Measurements from ENCODE around the gene ISOC2. TPM values are rescaled to one million over a fixed set of nuclear protein-coding genes. Genes with fewer than 3 reads are reported as not detected.
A peak's percentile ranks its signal among the peaks of the same experiment; 100 is the strongest.

ISOC2 gene
- total RNA-seq, 1 experiment from 2014 or later = 72.2 TPM

DNA sequence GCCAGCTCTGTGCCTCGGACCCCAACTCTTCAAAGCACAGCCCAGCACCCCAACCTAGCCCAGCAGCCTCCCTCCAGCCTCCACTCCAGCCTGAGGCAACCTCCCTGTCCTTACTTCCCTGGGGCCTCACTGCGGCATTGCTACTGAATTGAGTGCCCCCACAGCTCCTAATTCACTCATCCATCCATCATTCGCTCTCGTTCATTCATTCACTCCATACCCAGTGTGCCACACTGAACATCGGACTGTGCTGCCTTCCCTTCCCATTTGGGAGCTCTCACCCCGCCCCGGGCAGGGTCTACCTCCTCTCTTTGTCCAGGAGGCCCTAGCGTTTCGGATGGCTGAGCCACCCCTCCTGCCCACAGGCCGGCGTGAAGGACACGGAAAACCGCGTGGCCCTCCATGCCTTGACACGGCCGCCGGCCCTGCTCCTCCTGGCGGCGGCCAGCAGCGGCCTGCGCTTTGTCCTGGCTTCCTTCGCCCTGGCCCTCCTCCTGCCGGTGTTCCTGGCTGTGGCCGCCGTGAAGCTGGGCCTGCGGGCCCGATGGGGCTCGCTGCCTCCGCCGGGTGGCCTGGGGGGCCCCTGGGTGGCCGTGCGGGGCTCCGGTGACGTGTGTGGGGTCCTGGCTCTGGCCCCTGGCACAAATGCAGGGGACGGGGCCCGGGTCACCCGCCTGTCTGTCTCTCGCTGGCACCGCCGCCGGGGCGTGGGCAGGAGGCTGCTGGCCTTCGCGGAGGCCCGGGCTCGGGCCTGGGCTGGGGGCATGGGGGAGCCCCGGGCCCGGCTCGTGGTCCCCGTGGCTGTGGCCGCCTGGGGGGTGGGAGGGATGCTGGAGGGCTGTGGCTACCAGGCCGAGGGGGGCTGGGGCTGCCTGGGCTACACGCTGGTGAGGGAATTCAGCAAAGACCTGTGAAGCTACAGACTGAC is 24.9 kb upstream of the ISOC2 start:
- H4K5ac ChIP-seq (ENCODE audit: insufficient read length, low read depth, low read length) = no peak overlapping the region
- Mint-ChIP-seq H3K27ac (peak overlapping the region in 2 of 3 experiments; percentile 8 to 64; a peak in 4 of 7 replicates), H3K27me3 (ENCODE audit: low read depth) (peaks cover 3% of the 10 kb centered on the region; the same call in 1 of the 2 replicates), H3K4me3 (peak overlapping the region; percentile 86 to 93), H3K9me3 (no peaks in the 10 kb centered on the region), H3K36me3 (ENCODE audit: insufficient read depth in 1 of 3, low read depth in 3 of 3) (peaks cover 0 to 8% (median 2%) of the 10 kb centered on the region in 3 experiments; a peak in 5 of 7 replicates), H3K4me1 (peaks cover 14 to 35% of the 10 kb centered on the region in 2 experiments)
- no peak overlapping the region for H4K8ac ChIP-seq (replicated peaks; ENCODE audit: insufficient read length, low read depth, low read length)
- no peaks in the 10 kb centered on the region for H3K79me2 ChIP-seq (ENCODE audit: insufficient read depth, low read length)
- H3K27ac ChIP-seq (ENCODE audit: insufficient read length, low read depth, low read length) = no peak overlapping the region
- no peak overlapping the region for H2BK15ac ChIP-seq (ENCODE audit: low read depth, low read length)
- no peaks in the 10 kb centered on the region for H3K9me3 ChIP-seq (ENCODE audit: control insufficient read depth, low read depth, low read length)
- H2AK5ac ChIP-seq (ENCODE audit: insufficient read length, low read length) = no peak overlapping the region
- H3K18ac ChIP-seq (ENCODE audit: insufficient read length, low read depth, low read length) = no peak overlapping the region
- H3K27me3 ChIP-seq (ENCODE audit: insufficient read depth, low read length) = no peaks in the 10 kb centered on the region
- H4K20me1 ChIP-seq (ENCODE audit: control insufficient read depth, insufficient read depth, insufficient read length) = no peaks in the 10 kb centered on the region
- H3K14ac ChIP-seq (ENCODE audit: insufficient read depth, low read length) = no peak overlapping the region
- WGBS (ENCODE audit: extremely low coverage, insufficient read length, low lambda C conversion rate) = no CpG with 5 or more reads among the region's 53 CpGs
- H2BK12ac ChIP-seq (ENCODE audit: insufficient read length, low read depth, low read length) = no peak overlapping the region
- H3K56ac ChIP-seq (ENCODE audit: insufficient read length, low read depth, low read length) = no peak overlapping the region
- no peak overlapping the region for H2BK20ac ChIP-seq (ENCODE audit: low read depth, low read length, poor library complexity, severe bottlenecking)
- TF ChIP-seq, protein P1, sequence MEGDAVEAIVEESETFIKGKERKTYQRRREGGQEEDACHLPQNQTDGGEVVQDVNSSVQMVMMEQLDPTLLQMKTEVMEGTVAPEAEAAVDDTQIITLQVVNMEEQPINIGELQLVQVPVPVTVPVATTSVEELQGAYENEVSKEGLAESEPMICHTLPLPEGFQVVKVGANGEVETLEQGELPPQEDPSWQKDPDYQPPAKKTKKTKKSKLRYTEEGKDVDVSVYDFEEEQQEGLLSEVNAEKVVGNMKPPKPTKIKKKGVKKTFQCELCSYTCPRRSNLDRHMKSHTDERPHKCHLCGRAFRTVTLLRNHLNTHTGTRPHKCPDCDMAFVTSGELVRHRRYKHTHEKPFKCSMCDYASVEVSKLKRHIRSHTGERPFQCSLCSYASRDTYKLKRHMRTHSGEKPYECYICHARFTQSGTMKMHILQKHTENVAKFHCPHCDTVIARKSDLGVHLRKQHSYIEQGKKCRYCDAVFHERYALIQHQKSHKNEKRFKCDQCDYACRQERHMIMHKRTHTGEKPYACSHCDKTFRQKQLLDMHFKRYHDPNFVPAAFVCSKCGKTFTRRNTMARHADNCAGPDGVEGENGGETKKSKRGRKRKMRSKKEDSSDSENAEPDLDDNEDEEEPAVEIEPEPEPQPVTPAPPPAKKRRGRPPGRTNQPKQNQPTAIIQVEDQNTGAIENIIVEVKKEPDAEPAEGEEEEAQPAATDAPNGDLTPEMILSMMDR (conservative IDR thresholded peaks at IDR 0.05) = no peak
- H3K79me1 ChIP-seq (ENCODE audit: insufficient read depth, low read depth, low read length, poor library complexity, severe bottlenecking) = no peaks in the 10 kb centered on the region
- no peak overlapping the region for H3K9ac ChIP-seq (ENCODE audit: extremely low read depth, insufficient read length, low read length)
- H3K4ac ChIP-seq (ENCODE audit: low read depth, low read length) = no peak overlapping the region
- no peak for DNase-seq
- H2AFZ ChIP-seq (ENCODE audit: low read length) = no peak overlapping the region
- no peak overlapping the region for H2BK5ac ChIP-seq (ENCODE audit: insufficient read length, low read length)
- H2BK120ac ChIP-seq (ENCODE audit: low read depth, low read length, poor library complexity, severe bottlenecking) = no peak overlapping the region
- H3T11ph ChIP-seq (ENCODE audit: low read length) = no peak overlapping the region
- no peak overlapping the region for H4K91ac ChIP-seq (ENCODE audit: insufficient read length, low read depth, low read length)
- H3K4me1 ChIP-seq (ENCODE audit: insufficient read depth, low read length) = peaks cover 3% of the 10 kb centered on the region
- H3K4me2 ChIP-seq (ENCODE audit: insufficient read depth, insufficient read length, low read length) = no peak overlapping the region
- H3K23me2 ChIP-seq (ENCODE audit: insufficient read length, low read depth, low read length, poor library complexity, severe bottlenecking) = peaks cover 8% of the 10 kb centered on the region
- no peak overlapping the region for H3K23ac ChIP-seq (ENCODE audit: insufficient read length, low read depth, low read length)

Measured in H9 (cell line).